ENCODE data around the gene GXYLT2. TPM values are rescaled to one million over a fixed set of nuclear protein-coding genes. Genes with fewer than 3 reads are reported as not detected.
A peak's percentile ranks its signal among the peaks of the same experiment; 100 is the strongest.

Gene GXYLT2
- total and polyA plus RNA-seq, 10 of the 15 experiments (the other 5 are each of a cell fraction or from before 2014, with no cell fraction given) = 0.27 to 2.6 (median 0.78) TPM

DNA sequence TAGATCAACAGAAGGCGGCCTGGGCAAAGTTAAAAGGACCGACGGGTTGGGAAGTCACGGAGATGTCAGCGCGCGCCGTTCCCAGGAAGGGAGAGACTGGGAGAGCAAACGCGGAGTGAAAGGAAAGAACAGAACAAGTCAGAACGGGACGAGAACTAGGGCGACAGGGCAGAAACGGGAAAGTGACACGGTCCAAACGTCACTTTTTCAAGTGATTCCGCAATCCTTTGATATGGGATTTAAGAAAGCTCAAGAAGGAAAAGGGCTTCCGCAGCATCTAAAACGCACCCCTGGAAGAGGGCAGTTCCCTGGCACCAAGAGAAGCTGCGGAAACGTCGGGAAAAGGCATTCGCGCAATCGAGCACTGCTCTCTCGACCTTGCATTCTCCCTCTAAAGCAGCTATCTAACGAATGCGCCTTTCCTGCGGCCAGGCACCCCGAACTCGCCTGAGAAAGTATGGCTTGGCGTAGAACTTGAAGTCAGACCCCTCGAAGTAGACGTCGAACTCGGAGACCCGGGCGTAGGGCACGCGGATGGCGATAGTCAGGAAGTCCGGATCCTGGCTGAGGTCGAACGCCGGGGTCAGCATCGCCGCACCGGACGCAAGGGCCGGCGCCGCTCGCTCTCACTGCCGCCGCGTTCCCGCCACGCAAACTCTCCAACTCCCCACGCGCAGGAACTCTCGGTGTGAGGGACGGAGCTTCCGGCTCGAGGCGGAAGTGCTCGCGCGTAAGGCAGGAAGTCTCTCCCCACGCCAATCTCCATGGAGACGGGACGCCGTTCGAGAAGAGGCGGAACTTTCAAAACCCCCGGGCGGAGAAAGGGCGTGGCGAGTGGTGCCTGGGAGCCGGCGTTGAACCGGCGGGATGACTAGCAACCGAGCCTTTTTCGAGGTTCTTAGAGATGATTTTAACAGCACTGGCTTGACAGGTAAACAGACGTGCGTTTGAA lies 39.8 kb upstream of the GXYLT2 start, which contains the start of gene SHQ1:
Gene SHQ1 (minus strand): TSS at position 695 of the 952 bp plus-strand sequence. CDS start 105 bp downstream, at position 590.
- peak within 1 kb of the TSS; percentile 79 for H3K27ac ChIP-seq (ENCODE audit: control insufficient read depth, insufficient read depth)
- ChIA-PET SMC1A (ENCODE audit: uncharacterized antibody, unreplicated experiment) (interaction anchor here (1.0 to 4.9 kb wide), 4 partner anchors 27 to 182 kb away, joined by 3 to 43 read pairs (median 6); no protein-coding TSS in a partner anchor), CTCF (interaction anchor here (0.6 to 2.2 kb wide), 6 partner anchors 25 to 1024 kb away, joined by 3 to 11 read pairs (median 5); no protein-coding TSS in a partner anchor), POLR2A (interaction anchor here (0.6 kb wide), 1 partner anchor 1867 kb away, joined by 5 read pairs; no protein-coding TSS in a partner anchor), RAD21 (ENCODE audit: unreplicated experiment) (interaction anchor here (0.6 to 2.1 kb wide), 8 partner anchors 13 to 654 kb away, joined by 3 to 8 read pairs (median 4); partner anchors contain the start of gene PPP4R2)
- H4K20me1 ChIP-seq (ENCODE audit: control insufficient read depth, insufficient read depth) = no peaks in the 10 kb centered on the region
- intact Hi-C loops (cut with micrococcal nuclease; ENCODE audit: unreplicated experiment) = loop anchor here (2.0 kb wide), 1 partner anchor 149 kb away; the partner anchor contains the start of gene PPP4R2
- H3K4me1 ChIP-seq (ENCODE audit: control insufficient read depth, insufficient read depth, low read length) = peaks cover 35% of the 10 kb centered on the region
- H3K4me3 ChIP-seq = peak within 1 kb of the TSS; percentile 97
- TSS peak; percentile 69 for BruUV-seq (replicated peaks)
- H3K4me2 ChIP-seq (ENCODE audit: control insufficient read depth, insufficient read depth) = peak within 1 kb of the TSS; percentile 92
- in situ Hi-C loops (cut with MboI) = no loop called here
- no peaks in the 10 kb centered on the region for H3K36me3 ChIP-seq (ENCODE audit: control insufficient read depth in 2 of 2, insufficient read depth in 2 of 2, low read length in 1 of 2)
- H3K9me3 ChIP-seq (replicated peaks; ENCODE audit: control insufficient read depth, insufficient read depth, low read length) = no peaks in the 10 kb centered on the region
- peak; percentile 65 for FAIRE-seq
- peak; percentile 81 for DNase-seq (ENCODE audit: low read depth, low spot score)
- under 1% methylated on average over 86 of the region's 86 CpGs for WGBS (ENCODE audit: insufficient coverage, insufficient replicate concordance, low lambda C conversion rate, missing lambda C conversion rate)
- H2AFZ ChIP-seq (ENCODE audit: control insufficient read depth, low read depth, low read length) = peak within 1 kb of the TSS; percentile 95
- no peaks in the 10 kb centered on the region for H3K27me3 ChIP-seq (replicated peaks in 1 of 2; ENCODE audit: control insufficient read depth in 2 of 2, insufficient read depth in 2 of 2, low read length in 1 of 2)
- peak within 1 kb of the TSS; percentile 79 for H3K9ac ChIP-seq (ENCODE audit: control insufficient read depth, insufficient read depth, low read length)
- H3K79me2 ChIP-seq (ENCODE audit: control insufficient read depth, insufficient read depth, low read length) = peaks cover 31% of the 10 kb centered on the region
- ATAC-seq = peak; percentile 88
- TF ChIP-seq CREM (IDR thresholded peaks at IDR 0.05; ENCODE audit: low read depth) = 0 out of 2 replicates have a peak, but pooled peaks have one; percentile 4
- no peak for TF ChIP-seq SRF (IDR thresholded peaks at IDR 0.05; ENCODE audit: low read depth in 2 of 2, low read length in 2 of 2)
- TF ChIP-seq BACH1 (IDR thresholded peaks at IDR 0.05; ENCODE audit: borderline replicate concordance) = peak; percentile 81
- no peak for TF ChIP-seq PBX3 (IDR thresholded peaks at IDR 0.05; ENCODE audit: insufficient replicate concordance, low read depth, low read length)
- TF ChIP-seq TCF7 (IDR thresholded peaks at IDR 0.05; ENCODE audit: borderline replicate concordance) = no peak
- peak; percentile 45; the same call in 1 of the 2 replicates for TF ChIP-seq NR2C1 (IDR thresholded peaks at IDR 0.05)
- peak; percentile 61; the same call in 1 of the 2 replicates for TF ChIP-seq POLR2AphosphoS2 (IDR thresholded peaks at IDR 0.05; ENCODE audit: low read depth, low read length)
- TF ChIP-seq, protein P1, sequence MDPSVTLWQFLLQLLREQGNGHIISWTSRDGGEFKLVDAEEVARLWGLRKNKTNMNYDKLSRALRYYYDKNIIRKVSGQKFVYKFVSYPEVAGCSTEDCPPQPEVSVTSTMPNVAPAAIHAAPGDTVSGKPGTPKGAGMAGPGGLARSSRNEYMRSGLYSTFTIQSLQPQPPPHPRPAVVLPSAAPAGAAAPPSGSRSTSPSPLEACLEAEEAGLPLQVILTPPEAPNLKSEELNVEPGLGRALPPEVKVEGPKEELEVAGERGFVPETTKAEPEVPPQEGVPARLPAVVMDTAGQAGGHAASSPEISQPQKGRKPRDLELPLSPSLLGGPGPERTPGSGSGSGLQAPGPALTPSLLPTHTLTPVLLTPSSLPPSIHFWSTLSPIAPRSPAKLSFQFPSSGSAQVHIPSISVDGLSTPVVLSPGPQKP (IDR thresholded peaks at IDR 0.05; ENCODE audit: low read depth, low read length) = peak; percentile 64; the same call in 1 of the 2 replicates
- no peak for TF ChIP-seq CBX3 (IDR thresholded peaks at IDR 0.05; ENCODE audit: borderline replicate concordance, low read depth)
- peak; percentile 88 for TF ChIP-seq BMI1 (IDR thresholded peaks at IDR 0.05; ENCODE audit: borderline replicate concordance)
- TF ChIP-seq ZNF207 (IDR thresholded peaks at IDR 0.05; ENCODE audit: borderline replicate concordance) = peak; percentile 38; the same call in 1 of the 2 replicates
- no peak for TF ChIP-seq ASH2L (IDR thresholded peaks at IDR 0.05; ENCODE audit: borderline replicate concordance, low read depth)
- TF ChIP-seq RBBP5 (conservative IDR thresholded peaks at IDR 0.05) = 0 out of 2 replicates have a peak, but pooled peaks have one; percentile 68
- TF ChIP-seq, protein P2, sequence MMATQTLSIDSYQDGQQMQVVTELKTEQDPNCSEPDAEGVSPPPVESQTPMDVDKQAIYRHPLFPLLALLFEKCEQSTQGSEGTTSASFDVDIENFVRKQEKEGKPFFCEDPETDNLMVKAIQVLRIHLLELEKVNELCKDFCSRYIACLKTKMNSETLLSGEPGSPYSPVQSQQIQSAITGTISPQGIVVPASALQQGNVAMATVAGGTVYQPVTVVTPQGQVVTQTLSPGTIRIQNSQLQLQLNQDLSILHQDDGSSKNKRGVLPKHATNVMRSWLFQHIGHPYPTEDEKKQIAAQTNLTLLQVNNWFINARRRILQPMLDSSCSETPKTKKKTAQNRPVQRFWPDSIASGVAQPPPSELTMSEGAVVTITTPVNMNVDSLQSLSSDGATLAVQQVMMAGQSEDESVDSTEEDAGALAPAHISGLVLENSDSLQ (IDR thresholded peaks at IDR 0.05) = peak; percentile 45; the same call in 1 of the 2 replicates
- peak; percentile 75; the same call in 1 of the 2 replicates for TF ChIP-seq SPI1 (IDR thresholded peaks at IDR 0.05; ENCODE audit: borderline replicate concordance, insufficient read depth, low read depth, low read length)
- peak; percentile 30 for TF ChIP-seq SIX5 (IDR thresholded peaks at IDR 0.05; ENCODE audit: low read depth, low read length, severe bottlenecking)
- TF ChIP-seq RAD21 (IDR thresholded peaks at IDR 0.05; ENCODE audit: insufficient read depth, low read depth, low read length) = no peak
- peak; percentile 79; the same call in 1 of the 2 replicates for TF ChIP-seq RB1 (IDR thresholded peaks at IDR 0.05; ENCODE audit: borderline replicate concordance)
- TF ChIP-seq ZZZ3 (IDR thresholded peaks at IDR 0.05; ENCODE audit: control insufficient read depth, insufficient read length, low read depth) = no peak

All from GM12878 (cell line).